ENCODE results near the gene KAT7. TPM values are rescaled to one million over a fixed set of nuclear protein-coding genes. Genes with fewer than 3 reads are reported as not detected.

Gene KAT7
- total and polyA plus RNA-seq, 10 of the 15 experiments (the other 5 are each of a cell fraction or from before 2014, with no cell fraction given) = 6.6 to 45.8 (median 26.3) TPM

DNA sequence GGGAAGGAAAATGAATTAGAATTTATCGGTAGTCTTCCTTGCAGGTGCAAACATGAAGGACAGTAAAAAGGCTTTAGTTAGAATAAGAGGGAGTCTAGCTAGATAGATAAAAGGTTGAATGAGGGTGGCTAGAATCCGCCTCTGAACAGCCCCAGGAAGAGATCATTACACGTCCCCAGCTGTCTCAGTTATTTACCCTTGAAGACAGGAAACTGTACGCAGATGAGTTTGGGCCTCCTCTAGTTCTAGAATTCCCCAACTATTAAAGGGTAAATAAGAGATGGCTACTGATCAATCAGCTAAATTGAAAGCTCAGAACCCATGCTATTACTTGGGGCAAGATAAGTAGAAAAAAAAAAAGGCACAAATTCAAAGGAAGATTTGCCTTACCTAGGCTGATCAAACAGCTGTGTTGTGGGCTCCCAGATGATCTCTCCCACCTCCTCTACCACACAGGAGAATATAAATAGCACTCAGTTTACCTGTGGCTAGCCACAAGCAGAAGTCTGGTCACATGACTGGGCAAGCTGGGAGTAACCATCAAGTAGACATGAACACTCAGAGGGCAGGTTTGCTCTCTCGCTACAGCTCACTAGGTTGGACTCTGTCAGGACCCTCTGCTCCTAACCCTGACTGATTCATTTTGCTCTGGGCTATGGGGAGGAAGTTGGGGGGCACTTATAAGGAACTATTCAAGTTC lies 41.5 kb upstream of the KAT7 start (continued):
- TF ChIP-seq, protein P1, sequence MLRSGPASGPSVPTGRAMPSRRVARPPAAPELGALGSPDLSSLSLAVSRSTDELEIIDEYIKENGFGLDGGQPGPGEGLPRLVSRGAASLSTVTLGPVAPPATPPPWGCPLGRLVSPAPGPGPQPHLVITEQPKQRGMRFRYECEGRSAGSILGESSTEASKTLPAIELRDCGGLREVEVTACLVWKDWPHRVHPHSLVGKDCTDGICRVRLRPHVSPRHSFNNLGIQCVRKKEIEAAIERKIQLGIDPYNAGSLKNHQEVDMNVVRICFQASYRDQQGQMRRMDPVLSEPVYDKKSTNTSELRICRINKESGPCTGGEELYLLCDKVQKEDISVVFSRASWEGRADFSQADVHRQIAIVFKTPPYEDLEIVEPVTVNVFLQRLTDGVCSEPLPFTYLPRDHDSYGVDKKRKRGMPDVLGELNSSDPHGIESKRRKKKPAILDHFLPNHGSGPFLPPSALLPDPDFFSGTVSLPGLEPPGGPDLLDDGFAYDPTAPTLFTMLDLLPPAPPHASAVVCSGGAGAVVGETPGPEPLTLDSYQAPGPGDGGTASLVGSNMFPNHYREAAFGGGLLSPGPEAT (IDR thresholded peaks at IDR 0.05; ENCODE audit: low read depth) = peak; percentile 64; the same call in 1 of the 2 replicates
- TF ChIP-seq IKZF2 (IDR thresholded peaks at IDR 0.05) (peak; percentile 47 to 61; a peak in 3 of 4 replicates), IRF4 (IDR thresholded peaks at IDR 0.05; ENCODE audit: low read depth, low read length) (peak; percentile 74), ZNF384 (IDR thresholded peaks at IDR 0.05; ENCODE audit: borderline replicate concordance, low read depth, low read length) (no peak; the same call in 1 of the 2 replicates), CHD4 (IDR thresholded peaks at IDR 0.05) (no peak), ZNF207 (IDR thresholded peaks at IDR 0.05; ENCODE audit: borderline replicate concordance) (no peak), IKZF1 (conservative IDR thresholded peaks at IDR 0.05) (peak; percentile 55; the same call in 1 of the 2 replicates), BHLHE40 (IDR thresholded peaks at IDR 0.05; ENCODE audit: borderline replicate concordance in 1 of 2, low read depth in 2 of 2, low read length in 1 of 2) (peak; percentile 94), ASH2L (IDR thresholded peaks at IDR 0.05; ENCODE audit: borderline replicate concordance, low read depth) (no peak), BACH1 (IDR thresholded peaks at IDR 0.05; ENCODE audit: borderline replicate concordance) (no peak), ATF3 (IDR thresholded peaks at IDR 0.05; ENCODE audit: borderline replicate concordance, extremely low read depth, low read depth, low read length) (no peak), FOXK2 (IDR thresholded peaks at IDR 0.05) (0 out of 2 replicates have a peak, but pooled peaks have one; percentile 49), MXI1 (IDR thresholded peaks at IDR 0.05; ENCODE audit: low read depth, low read length) (no peak), MEF2A (IDR thresholded peaks at IDR 0.05; ENCODE audit: insufficient read depth, low read depth, low read length) (peak; percentile 95), SMARCA5 (IDR thresholded peaks at IDR 0.05) (no peak), ZSCAN29 (IDR thresholded peaks at IDR 0.05) (no peak), MTA3 (IDR thresholded peaks at IDR 0.05; ENCODE audit: borderline replicate concordance, low read length) (peak; percentile 79; the same call in 1 of the 2 replicates), REST (IDR thresholded peaks at IDR 0.05; ENCODE audit: low read depth, low read length) (no peak), NR2C2 (IDR thresholded peaks at IDR 0.05; ENCODE audit: borderline replicate concordance, control insufficient read depth, insufficient read length, low read depth) (no peak), SP1 (IDR thresholded peaks at IDR 0.05; ENCODE audit: low read depth, low read length) (peak; percentile 55), MEF2B (IDR thresholded peaks at IDR 0.05; ENCODE audit: partially characterized antibody, poor library complexity, severe bottlenecking) (peak; percentile 90), SMC3 (IDR thresholded peaks at IDR 0.05; ENCODE audit: borderline replicate concordance, low read length) (0 out of 2 replicates have a peak, but pooled peaks have one; percentile 3)
- TF ChIP-seq, protein P2, sequence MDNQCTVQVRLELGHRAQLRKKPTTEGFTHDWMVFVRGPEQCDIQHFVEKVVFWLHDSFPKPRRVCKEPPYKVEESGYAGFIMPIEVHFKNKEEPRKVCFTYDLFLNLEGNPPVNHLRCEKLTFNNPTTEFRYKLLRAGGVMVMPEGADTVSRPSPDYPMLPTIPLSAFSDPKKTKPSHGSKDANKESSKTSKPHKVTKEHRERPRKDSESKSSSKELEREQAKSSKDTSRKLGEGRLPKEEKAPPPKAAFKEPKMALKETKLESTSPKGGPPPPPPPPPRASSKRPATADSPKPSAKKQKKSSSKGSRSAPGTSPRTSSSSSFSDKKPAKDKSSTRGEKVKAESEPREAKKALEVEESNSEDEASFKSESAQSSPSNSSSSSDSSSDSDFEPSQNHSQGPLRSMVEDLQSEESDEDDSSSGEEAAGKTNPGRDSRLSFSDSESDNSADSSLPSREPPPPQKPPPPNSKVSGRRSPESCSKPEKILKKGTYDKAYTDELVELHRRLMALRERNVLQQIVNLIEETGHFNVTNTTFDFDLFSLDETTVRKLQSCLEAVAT (IDR thresholded peaks at IDR 0.05) = peak; percentile 90

Measured in GM12878 (cell line).